Cortex of kidney (tissue), 1 donor: Measurements from ENCODE around the gene WDR90.
"Not testable (repeated sequence)": the region's sequence is repeated elsewhere in the genome, so short reads cannot be mapped to it uniquely, and the experiment has no call there.

Experiments used
- DNase-seq: peaks from one replicate; lab custom pipeline; 2025; lab: John Stamatoyannopoulos, UW

The WDR90 gene

GRCh38 chr16:689175-689897, 40.2 kb downstream of the WDR90 start:
- no peak for DNase-seq

- DNase-seq: not testable (repeated sequence)
Observed at GRCh38 chr16:691242-691641, 42.1 kb downstream of the WDR90 start.

DNA sequence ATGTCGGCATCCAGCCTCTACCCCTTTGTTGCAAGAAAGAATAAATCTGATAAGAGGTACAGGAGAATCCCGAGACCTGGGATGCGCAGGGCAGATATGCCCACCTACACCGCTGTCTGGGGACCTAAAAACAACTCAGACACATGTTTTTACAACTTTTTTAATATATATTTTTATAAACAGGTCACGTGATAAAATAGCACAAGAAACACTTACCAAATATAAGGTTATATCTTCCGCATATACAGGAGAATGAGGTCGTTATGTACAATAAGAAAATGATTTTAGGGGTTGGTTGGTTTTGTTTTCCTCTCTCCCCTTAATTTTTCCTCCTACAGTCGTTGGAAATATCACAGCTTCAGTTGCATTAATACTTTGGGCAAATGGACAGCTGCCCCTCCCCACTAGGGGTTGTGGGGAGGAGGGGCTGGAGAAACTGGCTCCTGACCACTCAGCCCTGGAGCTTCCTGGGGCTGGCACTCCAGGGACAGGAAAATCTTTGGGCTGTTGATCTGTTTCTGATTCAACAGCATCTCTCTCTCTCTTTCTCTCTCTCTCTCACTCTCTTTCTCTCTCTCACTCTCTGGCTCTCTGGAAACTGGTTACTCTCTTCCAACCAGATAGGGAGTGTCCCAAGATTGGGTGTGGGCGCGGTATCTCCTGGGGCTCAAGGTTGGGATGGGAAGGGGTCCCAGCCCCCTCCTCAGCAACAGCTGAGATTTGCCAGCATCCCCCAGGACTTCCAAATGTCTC, 43.4 kb downstream of the WDR90 start:
- DNase-seq: no peak

DNA sequence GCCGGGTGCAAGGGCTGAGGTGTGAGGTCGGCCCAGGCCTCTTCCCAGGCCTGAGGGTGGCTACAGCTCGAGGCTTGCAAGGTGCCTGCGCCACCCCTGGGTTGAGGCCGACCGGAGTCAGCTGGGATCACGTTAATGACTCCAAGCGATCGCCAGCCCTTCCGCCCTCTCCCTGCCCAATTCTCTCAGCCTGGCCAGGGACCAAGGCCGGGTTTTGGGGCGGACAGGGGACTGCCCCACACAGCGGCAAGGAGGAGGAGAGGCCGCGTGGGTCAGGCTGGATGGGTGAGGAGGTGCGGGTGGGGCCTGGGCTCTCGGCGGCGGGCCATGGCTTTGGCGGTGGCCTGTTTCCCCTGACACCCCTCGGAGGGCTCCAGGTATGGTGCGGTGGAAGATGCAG, 44.2 kb downstream of the WDR90 start:
- DNase-seq: no peak

DNA sequence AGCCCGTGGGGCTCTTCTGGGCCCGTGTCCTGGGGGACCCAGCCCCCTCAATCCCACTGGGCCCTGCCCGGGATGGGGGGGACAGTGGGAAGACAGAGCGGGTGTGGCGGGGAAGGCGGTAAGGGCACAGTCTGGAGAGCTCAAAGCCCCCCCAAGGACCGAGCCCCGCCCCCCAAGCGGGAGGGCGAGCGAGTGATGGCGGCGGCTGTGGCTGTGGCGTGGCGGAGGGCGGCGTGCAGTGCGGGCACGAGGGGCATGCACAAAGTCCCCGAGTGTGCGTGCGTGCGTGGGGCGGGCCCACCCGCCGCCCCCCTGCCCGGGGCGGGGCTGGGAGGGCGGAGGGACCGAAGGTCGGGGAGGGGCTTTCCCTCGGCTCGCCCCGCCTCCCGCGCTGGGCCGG, 44.6 kb downstream of the WDR90 start:
- DNase-seq: no peak

DNA sequence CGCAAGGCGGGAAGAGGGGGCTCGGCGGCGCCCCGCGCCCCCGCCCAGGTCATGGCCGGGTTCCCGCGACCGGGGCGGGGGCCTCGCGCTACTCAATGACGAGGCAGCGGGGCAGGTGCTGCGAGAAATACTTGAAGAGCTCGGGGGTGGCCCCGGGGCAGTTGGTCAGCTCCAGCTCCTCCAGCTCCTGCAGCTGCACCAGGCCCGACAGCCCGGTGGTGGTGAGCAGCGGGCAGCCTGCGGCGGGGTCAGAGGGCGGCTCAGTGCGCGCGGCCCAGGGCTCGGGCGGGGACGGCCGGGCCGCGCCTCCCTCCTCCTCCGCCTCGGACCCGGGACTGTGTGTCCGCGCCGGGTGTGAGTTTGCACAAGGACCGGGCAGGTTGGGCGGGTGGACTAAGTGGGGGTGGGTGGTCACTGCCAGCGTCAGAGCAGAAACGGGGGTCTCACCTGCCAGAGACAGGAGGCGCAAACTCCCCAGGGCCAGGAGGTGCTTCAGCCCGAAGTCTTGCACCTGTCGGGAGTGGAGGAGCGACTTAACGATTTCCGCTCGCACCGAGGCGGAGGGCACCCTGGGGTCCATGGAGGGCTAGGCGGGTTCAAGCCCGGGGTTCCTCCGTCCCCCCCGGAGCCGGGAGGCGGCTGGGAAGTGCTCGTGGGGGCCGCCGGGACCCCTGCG, 45.2 kb downstream of the WDR90 start:
- DNase-seq: no peak

DNA sequence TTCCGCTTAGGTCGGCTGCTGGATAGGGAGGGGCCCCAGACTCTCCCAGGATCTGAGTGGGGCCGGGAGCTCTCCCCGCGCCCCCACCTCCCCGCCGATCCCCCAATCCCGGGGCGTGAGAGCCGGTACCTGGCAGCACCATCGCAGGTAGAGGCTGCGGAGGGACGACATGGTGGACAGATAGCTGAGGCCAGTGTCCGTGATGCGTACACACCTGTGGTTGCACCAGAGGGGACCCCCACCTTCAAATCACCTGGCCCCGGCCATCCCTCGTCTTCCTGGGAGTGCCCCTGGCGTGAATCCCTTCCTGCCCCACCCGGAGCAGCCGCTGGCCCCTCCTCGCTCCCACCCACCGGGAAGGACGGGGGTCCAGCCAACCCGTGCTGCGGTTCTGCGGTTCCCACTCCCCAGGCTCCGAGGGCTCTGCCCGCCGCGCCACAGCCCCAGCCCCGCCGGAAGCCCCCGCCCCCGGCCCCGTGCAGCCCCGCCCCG, 45.7 kb downstream of the WDR90 start:
- DNase-seq: no peak

DNA sequence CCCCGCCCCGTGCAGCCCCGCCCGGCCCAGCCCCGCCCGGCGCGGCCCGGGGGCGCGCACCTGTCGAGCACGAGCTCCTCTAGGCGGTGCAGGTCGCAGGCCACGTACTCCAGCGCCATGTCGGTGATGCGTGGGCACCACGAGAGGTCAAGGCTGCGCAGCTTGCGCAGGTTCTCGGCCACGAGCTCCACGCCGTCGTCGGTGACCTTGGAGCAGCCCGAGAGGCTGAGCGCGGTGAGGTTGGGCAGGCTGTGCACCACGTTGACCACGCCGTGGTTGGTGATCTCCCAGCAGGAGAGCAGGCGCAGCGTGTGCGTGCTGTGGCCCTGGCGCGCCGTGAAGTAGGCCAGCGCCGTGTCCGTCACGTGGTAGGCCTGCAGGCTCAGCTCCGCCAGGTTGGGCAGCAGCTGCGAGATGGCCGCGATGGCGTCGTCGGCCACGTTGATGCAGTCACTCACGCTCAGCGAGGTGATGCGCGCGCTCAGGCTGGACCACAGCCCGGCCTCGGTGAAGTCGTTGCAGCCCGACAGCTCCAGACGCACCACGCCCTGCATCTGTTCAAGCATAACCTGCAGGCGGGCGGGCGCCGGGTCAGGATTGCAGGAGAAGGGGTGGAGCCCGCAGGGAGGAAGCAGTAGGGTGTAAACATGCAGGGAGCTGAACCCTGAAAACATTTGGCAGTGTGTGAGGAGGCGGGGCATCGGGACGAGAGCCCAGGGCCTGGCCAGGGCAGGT, 46.4 kb downstream of the WDR90 start:
- DNase-seq: no peak

DNA sequence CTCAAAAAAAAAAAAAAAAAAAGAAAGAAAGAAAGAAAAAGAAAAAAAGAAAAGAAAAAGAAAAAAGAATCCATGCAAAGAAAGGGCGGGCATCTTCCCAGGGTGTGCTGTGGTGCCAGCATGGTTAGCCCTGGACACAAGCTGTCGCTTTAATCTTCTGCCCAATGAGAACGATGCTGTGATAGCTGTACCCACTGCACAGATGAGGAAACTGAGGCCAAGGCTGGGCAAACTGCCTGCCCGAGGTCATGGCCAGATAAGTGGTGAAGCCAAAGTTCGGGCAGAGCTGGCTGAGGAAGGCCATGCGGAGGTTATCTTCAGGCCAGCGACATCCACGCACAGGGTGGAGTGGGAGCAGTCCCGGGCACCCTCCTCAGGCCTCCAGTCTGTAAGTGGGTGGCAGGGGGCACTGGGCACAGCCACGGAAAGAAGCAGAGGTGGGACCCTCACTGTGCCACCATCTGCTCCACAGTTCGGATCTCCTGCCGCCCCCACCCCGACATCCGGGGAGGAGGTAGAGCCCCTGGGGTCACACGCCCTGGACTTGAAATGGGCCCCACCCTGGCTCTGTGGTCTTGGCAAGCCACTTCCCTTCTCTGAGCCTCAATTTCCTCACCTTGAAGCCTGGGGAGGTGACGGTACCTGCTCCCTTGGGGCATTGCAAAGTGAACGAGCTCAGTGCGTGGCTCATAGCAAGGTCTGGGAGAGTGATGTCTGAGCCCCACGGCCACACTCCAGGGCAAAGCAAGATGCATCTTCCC, 49.9 kb downstream of the WDR90 start:
- DNase-seq: no peak

DNA sequence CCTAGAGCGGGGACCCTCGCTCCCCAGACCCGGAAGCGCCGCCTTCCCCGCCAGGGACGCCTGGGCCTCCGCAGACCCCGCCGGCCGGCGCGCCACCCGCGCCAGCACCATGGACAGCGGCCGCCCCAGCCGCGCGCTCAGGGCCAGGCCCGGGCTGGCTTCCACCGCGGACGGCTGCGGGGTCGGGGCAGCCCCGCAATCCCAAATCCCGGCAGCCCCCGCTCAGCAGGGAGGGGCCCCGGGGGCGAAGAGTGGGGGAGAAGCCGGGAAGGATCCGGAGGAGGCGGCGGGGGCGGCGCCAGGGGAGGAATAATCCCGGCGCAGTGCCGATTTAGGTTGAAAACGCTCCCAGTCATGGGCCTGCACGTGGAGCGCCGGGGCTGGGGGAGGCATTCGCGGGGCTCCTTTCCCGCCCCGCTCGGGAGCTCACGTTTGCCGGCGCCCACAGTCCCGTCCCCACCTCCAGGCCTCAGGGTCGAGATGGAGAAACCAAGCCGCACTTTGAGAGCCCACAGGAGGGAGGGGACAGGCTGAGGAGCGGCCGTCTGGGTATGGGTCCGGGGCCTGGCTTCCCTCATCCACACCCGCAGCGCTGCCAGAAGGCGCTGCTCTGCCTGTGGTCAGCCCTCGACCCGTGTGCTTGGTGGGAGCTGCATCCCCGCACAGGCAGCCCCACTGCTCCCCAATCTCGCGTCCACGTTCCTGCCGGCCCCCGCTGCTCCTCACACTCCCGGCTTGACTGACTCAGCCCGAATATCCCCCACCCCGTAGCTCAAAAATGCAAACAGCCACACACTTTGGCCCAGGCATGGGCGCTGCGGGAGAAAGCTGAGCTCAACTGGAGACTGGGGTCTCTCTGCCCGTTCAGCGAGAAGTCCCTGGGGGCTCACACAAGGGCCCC, 51.8 kb downstream of the WDR90 start:
- DNase-seq: no peak

DNA sequence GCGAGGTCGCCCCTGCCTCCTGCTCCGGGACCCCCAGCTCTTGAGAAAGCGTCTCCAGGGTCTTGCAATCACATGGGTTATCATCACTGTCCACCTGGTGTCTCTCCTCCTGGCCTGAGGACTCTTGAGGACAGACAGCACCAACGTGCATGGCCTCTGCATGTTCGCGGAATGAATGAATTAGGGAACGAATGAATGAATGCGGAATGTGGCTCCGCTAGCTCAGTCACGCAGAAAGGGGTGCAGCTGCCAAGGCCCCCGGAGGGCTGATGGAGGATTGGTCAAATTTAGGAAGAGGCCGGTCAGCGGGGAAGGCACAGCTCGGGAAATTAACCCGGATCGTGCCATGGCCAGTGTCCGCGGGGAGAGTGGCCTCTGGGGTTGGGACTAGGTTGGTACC, 53.2 kb downstream of the WDR90 start:
- no peak for DNase-seq

DNA sequence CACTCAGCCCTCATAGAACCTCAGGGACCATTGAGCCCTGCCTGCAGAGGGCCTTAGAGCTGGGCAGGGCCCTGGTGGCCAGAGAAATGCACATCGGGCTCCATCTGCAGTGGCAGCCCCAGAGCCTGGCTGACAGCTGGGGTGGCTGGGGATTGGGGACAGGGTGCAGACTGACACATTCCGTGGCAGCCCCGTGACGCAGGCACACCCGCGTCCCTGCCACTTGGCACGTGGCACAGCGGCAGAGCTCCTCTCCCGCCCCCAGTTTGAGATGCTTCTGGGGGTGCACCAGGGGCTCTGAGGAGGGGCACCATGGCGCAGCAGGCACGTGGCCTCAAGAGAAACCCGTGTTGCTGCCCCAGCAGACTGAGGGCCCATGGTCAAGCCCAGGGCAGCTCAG, 54.2 kb downstream of the WDR90 start:
- DNase-seq: no peak

DNA sequence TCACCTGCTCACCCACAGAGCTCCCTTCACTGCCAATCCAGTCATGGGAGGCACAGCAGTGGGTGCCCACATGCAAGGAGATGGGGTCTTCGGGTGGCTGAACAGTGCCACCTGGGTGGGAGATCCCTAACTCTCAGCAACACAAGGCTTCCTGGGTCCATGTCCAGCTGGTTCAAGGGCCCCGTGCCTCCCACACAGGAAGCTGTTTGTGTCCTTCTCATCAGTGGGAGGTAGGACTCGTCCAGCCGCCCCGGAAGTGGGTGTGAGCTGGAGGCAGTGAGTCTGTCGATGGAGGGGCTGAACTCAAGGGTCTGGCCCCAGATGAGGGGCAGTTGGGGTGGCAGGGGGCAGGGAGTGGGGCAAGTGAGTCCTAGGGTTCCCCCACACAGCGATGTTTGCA, 54.9 kb downstream of the WDR90 start:
- DNase-seq: no peak

DNA sequence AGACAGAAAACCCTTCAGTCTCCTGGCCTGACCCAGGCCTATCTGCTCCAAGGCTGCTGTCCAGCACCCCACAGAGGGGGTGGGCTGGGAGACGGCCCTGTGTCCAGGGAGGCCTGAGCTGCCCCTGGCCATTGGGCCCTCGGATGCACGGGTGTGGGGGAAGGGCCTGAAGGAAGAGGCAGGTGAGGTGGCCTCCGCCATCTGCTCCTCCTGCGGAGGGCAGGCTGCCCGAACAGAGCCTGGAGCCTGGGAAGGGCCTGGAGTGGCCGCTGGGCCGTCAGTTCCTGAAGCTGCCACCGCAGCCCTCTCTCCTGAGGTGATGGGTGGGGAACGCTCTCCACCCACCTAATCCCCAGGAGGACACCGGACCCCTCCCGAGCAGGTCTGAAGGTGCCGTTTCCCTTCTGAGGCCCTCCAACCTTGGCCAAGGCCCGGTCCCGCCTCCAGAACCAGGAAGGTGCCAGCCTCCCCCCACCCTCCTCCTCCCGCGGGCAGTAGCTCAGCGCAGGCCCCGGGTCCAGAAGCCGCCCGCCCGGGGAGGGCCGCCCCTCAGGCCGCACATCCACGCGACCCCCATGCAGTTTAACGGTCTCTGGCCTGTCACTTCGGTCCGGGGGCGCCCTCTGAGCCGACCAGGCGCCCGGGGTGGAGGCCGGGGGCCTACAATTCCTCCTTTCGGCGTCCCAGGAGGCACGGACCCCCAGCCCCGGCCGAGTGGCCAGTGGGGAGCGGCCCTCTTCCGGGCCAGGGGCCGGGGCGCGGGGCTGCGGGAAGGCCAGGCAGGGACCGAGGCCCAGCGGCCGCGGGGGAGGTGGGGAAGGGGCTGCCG, 55.6 kb downstream of the WDR90 start:
- no peak for DNase-seq

GRCh38 chr16:705431-706188, 56.4 kb downstream of the WDR90 start, which contains the start of gene FBXL16:
Gene FBXL16, minus strand, starts transcription at chr16:705801. Its CDS starts 8,396 bp downstream, at chr16:697405.
- no peak for DNase-seq

- DNase-seq: no peak
Observed at GRCh38 chr16:706189-707061, 57.3 kb downstream of the WDR90 start.

GRCh38 chr16:707062-707538, 57.9 kb downstream of the WDR90 start:
- DNase-seq: no peak
